GM13976 (cell line): ENCODE measurements around the gene FIBCD1.

Experiments
- DNase-seq: peaks from one replicate; pipeline ENCODE4 v3.0.0; 2012; ENCODE audit warnings: low spot score
- CTCF ChIP-seq: IDR thresholded peaks from 2 replicates; pipeline ENCODE4 v1.5.1; 2012; ENCODE audit warnings: borderline replicate concordance, mild to moderate bottlenecking; ENCODE audit not compliant: insufficient read depth; ENCODE audit errors: extremely low read depth, missing control alignments, control extremely low read depth
- in situ Hi-C: fragments of 300-500 bp; cut with MboI; formaldehyde crosslinking; loops from one replicate; pipeline ENCODE4 v1.12.0; 2022; ENCODE audit warnings: low sequenced_read_pairs, mixed read lengths, inconsistent platforms; ENCODE audit not compliant: unreplicated experiment

FIBCD1 gene

GRCh38 chr9:130884111-130884531 lies 54.9 kb downstream of the FIBCD1 start:
- no peak for DNase-seq
- in situ Hi-C loops, result no loop called here
- no peak for TF ChIP-seq CTCF

GRCh38 chr9:130883479-130883878 lies 55.6 kb downstream of the FIBCD1 start:
- in situ Hi-C loops, result no loop called here
- TF ChIP-seq CTCF, result no peak
- DNase-seq, result no peak

- in situ Hi-C loops, result no loop called here
- TF ChIP-seq CTCF, result no peak
- DNase-seq, result no peak
Observed at GRCh38 chr9:130882696-130883225, 56.3 kb downstream of the FIBCD1 start.

GRCh38 chr9:130881516-130881915 lies 57.5 kb downstream of the FIBCD1 start:
- DNase-seq, result no peak
- in situ Hi-C loops, result no loop called here
- no peak for TF ChIP-seq CTCF

- DNase-seq, result no peak
- in situ Hi-C loops, result no loop called here
- no peak for TF ChIP-seq CTCF
Observed at GRCh38 chr9:130880599-130881220, 58.3 kb downstream of the FIBCD1 start.

- in situ Hi-C loops, result loop anchor here (10.0 kb wide), 1 partner anchor 55 kb away; the partner anchor contains the start of gene FIBCD1
- no peak for DNase-seq
- TF ChIP-seq CTCF, result no peak
Observed at GRCh38 chr9:130879863-130880411, 59.1 kb downstream of the FIBCD1 start.
